Stimulated activated CD4-positive, alpha-beta T cell treated with anti-CD3 and anti-CD28 coated beads, Interleukin-4, amount 100 ng/mL, for 4 hours (primary cell): ENCODE data around the gene BNIP5.
"Not testable (repeated sequence)": the region's sequence is repeated elsewhere in the genome, so short reads cannot be mapped to it uniquely, and the experiment has no call there.

Experiments used
- DNase-seq, 2 experiments: peaks; one replicate each; pipeline ENCODE4 v3.0.0-alpha.2; 2020

The BNIP5 gene

DNA sequence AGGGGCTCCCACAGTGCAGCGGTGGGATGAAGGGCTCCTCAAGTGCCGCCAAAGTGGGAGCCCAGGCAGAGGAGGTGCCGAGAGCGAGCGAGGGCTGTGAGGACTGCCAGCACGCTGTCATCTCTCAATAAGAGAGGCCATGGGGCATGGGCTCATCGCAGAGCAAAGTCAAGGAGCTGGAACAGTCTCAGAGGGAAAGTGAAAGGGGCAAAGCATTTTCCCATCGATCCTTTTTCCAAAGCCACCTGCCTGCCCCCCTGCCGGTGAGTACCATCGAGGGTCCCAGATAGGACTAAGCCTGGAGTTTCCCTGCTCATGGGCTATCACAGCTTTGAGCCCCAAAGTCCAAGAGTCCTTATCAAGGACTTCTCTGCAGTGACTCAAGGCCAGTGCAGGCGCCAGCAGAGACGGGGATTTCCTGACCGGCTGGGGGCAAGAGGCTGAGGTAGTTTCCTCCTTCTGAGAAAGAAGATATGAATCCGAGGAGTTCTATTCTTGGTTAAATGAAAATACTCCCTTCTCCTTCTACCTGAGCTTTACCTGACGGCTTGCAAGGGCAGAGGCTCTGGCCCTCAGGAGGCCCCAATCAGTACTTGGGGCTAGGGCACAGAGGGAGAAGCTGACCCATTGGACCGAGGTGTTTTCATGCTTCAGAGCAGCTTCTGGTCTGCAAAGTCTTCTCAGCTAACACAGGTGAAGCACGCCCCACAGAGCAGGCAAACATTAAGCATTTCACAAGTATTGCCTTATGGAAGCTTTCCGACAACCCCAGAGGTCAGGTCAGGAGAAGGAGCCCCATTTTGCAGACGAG, 28.2 kb upstream of the BNIP5 start:
- DNase-seq, result no peak

DNA sequence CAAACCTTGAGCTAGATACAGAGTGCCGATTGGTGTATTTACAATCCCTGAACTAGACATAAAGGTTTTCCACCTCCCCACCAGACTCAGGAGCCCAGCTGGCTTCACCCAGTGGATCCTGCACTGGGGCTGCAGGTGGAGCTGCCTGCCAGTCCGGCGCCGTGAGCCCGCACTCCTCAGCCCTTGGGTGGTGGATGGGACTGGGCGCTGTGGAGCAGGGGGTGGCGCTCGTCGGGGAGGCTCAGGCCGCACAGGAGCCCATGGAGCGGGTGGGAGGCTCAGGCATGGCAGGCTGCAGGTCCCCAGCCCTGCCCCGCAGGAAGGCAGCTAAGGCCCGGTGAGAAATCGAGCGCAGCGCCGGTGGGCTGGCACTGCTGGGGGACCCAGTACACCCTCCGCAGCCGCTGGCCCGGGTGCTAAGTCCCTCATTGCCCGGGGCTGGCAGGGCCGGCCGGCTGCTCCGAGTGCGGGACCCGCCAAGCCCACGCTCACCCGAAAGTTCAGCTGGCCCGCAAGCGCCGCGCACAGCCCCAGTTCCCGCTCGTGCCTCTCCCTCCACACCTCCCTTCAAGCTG, 27.5 kb upstream of the BNIP5 start:
- DNase-seq, result not testable (repeated sequence)

DNA sequence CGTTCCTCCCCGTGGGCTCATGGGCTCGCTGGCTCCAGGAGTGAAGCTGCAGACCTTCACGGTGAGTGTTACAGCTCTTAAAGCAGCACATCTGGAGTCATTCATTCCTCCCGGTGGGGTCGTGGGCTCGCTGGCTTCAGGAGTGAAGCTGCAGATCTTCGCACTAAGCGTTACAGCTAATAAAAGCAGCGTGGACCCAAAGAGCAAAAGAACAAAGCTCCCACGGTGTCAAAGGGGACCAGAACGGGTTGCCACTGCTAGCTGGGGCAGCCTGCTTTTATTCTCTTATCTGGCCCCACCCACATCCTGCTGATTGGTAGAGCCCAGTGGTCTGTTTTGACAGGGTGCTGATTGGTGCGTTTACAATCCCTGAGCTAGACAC, 26.7 kb upstream of the BNIP5 start:
- DNase-seq, result not testable (repeated sequence)

DNA sequence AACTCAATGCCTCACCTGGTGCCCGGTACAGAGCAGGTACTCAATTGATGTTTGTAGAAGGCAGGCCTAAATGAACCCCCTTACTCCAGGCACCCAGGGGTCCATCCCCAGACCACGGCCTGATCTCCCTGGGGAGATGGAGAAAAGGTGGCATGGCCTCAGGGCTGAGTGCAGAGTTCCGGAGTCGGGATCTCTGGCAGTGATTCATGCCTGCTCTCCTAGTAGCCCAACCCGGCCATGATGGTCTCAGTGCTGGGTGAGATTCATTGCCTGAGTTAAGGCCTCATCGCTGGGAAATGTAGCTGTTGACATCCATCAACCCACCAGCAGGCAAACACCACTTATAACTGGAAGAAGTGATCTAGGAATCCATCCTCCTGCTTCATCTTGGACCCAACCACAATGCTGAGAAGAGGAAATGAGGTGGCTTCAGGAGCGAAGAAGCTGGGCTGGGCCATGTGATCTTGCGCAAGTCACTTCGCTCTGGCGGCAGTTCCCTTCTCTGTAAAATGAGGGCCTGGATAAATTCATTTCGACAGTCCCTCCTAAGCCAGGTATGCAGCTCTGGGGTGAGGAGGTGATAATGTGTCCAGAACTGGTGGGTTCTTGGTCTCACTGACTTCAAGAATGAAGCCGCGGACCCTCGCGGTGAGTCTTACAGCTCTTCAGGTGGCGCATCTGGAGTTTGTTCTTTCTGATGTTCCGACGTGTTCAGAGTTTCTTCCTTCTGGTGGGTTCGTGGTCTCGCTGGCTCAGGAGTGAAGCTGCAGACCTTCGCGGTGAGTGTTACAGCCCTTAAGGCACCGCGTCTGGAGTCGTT, 26.1 kb upstream of the BNIP5 start:
- DNase-seq, result no peak

DNA sequence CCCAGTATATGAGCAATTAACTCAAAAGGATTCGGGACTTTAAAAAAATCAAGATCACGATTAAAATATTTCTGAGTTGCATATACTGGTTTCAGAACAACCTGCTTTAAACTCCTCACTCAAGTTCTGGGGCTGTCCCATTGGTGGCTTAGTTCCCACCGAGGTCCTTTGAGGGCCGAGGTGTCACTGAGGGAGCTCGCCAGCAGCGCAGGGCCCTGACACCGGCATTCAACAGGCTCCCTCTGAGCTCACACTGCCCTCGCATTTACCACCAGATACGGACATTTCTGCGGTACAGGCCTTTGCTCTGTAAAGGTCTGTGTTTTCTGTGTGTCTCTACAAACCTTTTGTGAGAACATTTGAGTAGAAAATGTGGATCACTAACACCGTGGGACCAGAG, 24.4 kb upstream of the BNIP5 start:
- no peak for DNase-seq

DNA sequence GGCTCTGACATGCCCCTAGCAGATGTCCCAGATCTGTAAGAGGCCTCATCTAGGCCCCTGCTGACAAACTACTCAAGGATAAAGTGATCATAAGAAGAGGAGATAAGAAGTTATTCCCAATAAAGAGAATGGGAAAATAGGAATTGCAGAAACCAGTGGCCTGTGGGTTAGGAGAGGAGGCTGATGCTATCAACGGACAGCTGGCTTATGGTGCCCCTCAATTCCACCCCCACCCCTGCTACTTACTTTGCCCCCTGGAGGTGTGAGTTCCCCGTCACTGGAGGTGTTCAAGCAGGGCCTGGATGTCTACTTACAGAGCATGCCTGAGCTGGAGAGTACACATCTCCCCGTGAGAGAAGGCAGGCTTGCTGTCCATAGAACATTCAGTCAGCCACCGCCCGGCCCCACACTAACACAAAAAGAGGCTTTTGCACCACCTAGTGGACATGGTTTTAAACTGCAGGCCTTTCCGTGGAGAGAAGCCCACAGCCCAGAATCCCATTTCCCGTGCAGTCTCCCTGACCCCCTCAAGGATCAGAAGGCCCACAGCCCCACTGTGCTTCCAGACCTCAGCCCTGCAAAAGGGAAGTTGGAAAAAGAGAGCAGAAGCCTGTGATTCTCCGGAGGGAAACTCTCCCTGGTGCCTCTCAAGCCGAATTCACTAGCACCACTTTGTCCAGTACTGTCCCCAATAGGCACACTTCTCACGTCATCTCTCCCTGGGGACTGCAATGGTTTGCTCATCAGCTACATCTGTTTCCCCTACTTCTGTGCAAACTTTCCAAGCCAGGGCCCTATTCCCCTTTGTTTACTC, 23.8 kb upstream of the BNIP5 start:
- peak; percentile 52 to 58 for DNase-seq

DNA sequence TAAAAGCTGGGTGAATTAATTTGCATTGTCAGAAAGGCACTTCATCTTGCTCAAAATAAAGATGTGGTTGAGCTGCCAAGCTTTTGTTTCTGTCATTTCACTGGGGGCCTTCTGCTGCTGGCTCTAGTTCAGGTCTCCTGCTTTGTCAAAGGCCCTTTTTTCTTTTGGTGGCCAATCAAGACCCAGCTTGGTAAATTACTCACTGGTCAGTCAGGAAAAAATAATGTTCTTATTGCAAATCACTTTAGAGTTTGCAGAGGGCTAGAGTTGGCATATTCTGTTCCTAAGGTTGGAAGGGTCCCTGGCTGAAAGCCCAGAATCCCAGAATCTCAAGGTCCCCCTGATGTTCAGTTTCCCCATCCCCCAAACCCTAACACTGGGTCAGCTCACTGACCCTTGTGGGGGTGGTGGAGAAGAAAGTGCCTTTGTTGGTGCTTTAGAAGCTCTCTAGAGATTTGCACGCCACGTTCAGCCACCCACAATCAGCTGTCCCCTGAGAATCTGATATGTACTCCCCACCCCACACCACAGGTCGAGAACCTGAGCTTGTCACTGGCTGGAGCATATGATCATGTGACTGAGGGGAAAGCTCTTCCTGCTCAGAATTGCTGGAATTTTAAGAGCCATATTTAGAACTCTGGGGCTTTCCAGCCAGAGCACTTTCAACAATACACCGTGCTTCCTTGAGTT, 21.7 kb upstream of the BNIP5 start:
- no peak for DNase-seq

DNA sequence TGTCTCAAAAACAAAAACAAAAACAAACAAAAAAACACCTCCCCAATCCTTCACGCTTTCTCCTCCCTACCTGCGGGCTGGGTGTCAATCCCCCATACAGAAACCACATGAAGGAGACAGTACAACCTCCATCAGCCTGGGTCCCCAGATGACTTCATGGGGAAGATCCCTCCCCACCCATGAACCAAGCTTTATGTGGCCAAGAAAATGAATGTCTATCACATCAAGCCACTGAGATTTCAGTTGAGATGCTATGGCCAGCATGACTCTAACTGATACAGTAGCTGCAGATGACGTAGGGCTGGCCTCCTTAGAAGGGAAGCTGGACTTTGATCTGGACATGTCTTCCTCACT, 21.2 kb upstream of the BNIP5 start:
- no peak for DNase-seq

DNA sequence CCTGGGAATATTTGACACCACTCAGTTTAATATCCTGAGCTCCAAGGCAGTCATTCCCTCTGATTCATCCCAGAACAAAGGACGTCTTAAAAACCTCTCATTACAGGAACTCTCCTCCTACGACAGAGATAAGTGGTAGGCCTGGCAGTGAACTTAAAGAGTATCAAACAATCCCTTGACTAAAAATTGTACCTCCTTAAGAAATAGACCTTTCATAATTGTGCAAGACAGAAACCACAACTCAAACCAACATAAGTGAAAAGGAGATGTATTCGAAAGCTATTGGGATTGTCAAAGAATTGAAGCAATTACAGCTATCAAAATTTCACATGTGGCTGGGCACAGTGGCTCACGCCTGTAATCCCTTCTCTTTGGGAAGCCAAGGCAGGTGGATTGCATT, 19.1 kb upstream of the BNIP5 start:
- DNase-seq, result no peak

DNA sequence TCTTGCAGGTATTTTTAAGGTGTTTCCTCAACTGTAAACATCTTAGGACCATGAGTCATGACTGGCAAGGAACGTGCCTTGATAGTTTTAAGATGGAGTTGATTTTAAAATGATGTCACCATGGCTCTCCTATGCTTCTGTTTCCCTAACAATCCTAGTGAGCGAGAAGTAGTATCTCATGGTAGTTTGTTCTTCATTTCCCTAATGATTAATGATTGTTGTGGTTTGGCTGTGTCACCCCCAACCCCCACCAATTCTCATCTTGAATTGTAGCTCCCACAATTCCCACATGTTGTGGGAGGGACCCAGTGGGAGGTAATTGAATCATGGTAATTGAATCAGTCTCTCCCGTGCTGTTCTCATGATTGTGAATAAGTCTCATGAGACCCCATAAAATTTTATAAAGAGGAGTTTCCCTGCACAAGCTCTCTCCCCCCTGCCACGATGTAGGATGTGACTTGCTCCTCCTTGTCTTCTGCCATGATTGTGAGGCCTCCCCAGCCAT, 16.8 kb upstream of the BNIP5 start:
- DNase-seq, result no peak

DNA sequence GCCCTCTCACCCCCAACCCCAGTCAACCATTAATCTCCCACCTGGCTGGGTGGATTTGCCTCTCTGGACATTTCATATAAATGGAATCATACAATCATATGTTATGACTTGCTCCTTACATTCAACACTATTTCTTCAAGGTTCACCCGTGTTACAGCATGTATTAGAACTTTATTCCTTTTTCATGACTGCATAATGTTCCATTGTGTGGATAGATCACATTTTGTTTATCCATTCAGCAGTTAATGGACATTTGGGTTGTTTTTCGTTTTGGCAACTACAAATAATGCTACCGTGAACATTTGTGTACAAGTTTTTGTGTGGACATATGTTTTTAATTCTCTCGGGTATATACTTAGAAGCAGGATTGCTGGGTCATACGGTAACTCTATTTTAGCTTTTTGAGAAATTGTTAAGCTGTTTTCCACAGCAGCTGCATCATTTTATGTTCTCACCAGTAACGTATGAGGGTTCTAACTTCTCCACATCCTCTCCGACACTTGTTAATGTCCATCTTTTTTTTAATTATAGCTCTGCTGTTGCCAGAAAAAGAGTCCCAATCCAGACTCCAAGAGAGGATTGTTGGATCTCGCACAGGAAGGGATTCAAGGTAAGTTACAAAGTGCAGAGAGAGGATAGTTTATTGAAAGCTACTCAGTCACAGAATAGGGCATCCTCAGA, 15.9 kb upstream of the BNIP5 start:
- DNase-seq, result no peak

DNA sequence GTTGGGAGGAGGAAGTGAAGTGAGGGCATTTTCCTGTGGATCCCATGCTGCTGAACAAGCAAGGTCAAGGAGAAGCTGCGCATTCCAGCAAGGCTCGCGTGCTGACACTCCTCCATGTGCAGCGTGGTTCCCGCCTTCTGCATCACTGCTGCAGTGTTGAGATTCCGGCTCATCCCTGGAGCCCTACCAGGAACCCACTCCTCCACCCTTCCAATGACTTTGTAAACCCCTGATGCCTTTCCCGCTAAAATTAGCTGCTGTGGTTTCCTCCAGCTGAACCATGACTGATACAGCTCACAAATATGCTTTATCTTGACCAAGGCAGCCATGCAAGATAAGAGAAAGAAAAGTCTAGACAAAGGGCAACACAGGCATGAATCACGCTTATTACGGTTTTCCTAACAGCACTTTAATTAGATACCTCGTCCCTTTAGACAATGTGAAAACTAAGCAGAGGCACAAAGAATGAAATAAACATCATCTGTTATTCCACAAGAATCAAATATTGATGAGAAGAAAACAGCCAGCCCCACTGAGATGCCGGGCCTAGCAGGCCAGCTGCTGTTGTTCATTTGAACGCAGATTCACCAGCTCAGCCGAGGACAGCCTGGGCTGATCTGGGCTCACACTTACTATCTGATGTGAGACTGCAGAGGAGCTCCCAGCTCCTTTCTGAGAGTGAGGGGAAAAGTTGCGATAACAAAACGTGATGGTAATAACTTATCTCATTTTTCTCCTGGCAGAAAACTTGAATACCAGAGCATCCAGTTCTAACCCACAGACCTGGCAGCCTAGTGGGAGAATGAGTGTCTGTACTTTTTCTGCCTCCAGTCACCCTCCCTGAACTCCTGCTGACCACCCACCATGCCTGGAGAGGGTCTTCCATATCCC, 14.2 kb upstream of the BNIP5 start:
- DNase-seq, result no peak

DNA sequence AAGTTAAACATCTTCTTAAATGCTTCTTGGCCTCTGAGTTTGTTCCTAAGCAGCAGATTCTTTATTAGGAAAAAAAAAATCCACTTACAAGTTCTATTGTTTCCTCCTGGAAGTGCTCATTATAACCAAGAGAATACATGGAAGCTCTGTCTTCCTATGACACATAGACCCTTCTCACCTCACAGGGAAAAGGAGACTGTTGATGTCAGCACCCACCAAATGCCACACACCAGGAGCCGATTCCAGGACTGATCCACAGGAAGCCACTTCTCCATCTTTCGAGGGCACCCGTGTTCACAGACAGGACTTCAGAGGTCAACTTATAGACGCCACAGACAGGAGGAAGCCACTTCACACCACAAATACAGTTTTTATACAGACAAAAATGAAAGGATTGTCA, 13.4 kb upstream of the BNIP5 start:
- DNase-seq, result no peak

DNA sequence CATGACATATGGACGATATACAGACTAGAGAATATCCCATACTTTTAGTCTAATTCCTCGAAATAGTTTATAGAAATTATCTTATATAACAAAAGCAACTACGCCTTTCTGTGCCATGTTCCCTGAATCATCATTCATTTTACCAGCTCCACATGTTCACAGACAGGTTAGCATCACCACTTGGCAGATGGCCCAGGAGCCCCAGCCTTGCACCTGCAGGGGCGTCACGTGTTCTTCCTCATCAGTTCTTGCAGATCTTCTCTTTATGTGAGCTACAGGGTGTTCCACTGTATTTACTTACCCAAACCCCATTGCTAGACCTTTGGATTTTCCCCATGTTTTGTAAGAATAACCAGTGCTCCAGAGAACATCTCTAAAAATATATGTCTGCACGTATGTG, 12.6 kb upstream of the BNIP5 start:
- DNase-seq, result no peak

DNA sequence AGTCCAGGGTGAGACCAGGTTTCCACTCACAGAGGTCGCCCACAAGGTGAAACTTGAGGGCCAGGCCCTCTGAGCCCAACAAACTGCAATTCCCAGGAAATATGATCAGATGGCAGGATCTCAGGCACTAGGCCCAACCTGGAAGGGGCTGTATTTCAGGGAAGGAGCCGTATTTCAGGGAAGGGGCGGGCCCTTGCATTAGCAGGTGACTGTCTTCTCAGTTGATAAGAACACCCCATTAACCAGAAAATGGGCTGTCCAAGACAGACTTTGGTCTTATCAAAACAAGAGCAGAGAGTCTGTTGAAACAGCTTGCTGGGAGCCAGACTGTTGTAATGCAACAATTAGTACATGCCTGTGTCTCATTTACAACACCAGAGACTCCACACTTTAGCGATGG, 10.9 kb upstream of the BNIP5 start:
- DNase-seq, result no peak

DNA sequence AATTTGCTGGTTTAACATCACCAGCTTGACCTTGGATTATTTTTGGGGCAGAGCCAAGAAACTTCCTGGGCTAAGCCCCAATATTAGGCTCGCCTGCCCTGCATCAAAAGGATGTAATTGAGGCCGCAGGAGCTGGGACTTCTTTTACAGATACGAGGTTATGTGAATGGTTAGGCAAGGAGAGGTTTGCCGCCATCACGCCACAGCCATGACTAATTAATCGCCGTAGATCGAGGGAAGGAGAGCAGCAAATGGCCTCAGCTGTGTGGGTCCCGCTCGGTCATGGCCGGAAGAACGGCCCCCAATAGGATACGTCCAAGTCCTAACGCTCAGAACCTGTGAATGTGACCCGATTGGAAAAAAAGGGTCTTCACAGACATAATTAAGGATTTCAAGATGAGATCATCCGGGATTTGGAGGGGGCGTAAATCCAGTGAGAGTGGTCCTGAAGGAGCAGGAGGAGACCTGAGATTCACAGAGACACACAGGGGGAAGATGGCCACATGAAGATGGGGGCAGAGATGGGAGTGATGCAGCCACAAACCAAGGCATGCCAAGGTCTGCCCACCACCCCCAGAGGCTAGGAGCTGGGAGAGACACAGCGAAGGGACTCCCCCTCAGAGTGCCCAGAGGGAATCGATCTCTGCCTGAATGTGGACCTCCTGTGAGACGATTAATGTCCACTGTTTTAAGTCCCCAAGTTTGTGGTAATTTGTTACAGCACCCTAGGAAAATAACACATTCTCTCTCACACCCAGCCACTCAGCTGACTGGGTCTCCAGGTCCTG, 10.0 kb upstream of the BNIP5 start:
- no peak for DNase-seq

DNA sequence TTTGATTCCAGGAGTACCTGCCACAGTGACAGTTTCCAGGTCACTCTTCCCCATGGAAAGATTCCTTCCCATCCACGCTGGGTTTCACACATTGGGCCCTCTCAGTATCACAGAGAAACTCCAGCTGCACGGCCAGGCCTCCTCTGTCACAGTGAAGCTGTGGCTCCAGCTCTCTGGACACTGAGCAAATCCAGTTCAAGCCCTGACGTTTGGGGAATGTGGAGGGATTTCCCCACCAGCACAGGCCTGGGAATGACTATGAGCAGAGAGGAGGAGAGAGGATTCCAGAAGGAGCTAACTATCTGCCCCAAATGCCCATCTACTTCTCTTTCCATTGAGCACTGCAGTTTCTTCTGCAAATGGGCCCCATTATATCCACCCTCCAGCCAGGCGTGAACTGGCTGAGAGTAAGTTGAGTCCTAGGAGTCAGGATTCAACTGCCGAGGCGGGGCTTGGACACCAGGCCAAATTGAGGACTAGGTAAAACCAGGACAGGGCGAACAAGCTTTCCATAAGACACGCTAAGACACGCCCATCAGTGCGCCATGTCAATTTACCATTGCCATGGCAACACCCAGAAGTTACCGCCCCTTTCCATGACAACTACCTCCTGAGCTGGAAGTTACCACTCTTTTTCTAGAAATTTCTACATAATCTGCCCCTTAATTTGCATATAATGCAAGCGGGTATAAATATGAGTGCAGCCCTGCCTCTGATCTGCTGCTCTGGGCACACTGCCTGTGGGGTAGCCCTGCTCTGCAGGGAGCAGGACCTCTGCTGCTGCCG, 9.2 kb upstream of the BNIP5 start:
- DNase-seq, result no peak

DNA sequence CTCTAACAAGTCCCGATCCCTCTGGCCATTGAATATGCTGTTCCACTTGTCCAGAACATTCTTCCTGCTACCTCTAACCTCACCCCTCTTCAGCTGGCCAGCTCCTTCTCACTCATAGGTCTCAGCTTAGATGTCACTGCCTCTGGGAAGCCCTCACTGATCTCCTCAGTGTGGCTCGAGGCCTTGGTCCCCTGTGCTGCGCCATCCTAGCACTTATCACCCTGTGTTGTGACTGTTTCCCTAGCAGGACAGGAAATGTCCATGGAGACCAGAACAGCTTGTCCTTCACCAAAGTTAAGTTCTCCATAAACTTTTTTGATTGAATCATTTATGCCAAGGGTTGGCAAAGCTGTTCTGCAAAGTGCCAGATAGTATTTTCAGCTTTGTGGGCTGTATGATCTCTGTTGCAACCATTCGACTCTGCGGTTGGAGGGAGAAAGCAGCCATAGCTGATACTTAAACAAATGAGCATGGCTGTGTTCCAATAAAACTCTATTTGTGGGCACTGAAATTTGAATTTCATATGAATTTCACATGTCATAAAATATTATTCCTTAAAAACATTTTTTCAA, 6.5 kb upstream of the BNIP5 start:
- DNase-seq, result no peak
